NK-92 (cell line): ENCODE measurements around the gene ZDHHC1.

Experiments used
- DNase-seq: peaks from one replicate; lab custom pipeline; 2025; ENCODE audit not compliant: unreplicated experiment; lab: John Stamatoyannopoulos, UW

ZDHHC1 gene, protein sequence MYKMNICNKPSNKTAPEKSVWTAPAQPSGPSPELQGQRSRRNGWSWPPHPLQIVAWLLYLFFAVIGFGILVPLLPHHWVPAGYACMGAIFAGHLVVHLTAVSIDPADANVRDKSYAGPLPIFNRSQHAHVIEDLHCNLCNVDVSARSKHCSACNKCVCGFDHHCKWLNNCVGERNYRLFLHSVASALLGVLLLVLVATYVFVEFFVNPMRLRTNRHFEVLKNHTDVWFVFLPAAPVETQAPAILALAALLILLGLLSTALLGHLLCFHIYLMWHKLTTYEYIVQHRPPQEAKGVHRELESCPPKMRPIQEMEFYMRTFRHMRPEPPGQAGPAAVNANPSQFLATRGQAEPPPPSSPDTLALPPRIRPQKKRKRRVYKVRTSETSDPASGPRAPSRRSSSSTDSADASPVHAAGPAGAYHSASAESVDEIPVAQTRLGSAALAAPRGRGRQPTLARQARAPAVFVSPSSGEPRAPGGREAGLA

DNA sequence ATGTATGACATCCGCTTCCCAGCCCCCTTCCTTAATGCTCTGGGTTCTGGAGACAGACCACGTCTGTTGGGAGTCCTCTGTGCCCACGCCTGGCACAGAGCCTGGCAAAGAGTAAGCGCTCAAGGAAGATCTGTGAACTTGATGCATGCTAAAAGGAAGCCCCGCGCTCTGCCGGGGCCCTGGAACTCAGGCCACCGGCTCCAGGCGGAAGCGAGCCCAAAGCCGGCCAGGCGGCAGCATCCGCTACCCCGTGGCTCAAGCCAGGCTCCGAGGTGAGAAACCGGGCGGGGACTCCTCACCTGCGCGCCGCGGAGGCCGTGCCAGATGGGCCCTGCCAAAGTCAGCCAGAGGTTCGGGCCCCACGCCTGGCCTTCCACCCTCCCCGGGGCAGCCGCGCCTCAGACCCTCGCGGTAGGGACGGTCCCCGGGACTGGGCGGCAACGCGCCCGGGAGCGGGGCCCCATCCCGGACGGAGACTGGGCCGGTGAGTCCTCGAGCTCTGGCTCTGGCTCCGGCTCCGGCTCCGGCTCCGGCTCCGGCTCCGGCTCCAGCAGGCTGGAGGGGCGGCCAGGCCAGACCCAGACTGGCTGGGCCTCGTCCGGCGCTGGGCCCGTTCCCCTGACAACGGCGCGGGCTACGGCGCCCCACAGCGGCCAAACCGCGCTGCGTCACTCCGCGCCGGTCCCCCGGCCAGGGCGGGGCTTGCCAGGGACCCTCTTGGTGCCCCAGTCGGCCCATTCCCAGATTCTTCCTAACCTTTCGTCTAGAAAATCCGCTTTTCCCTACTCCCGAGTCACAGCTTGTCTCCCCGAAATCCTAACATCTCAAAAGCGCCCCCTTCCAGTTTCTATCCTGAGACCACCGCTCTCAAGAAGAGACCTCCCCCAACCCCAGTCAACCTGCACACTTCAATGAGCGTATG lies at the start of gene ZDHHC1:
TSS of gene ZDHHC1 (minus strand) at position 606 of the 922 bp plus-strand sequence. CDS start 8,702 bp downstream, outside the sequence.
- DNase-seq, result no peak

DNA sequence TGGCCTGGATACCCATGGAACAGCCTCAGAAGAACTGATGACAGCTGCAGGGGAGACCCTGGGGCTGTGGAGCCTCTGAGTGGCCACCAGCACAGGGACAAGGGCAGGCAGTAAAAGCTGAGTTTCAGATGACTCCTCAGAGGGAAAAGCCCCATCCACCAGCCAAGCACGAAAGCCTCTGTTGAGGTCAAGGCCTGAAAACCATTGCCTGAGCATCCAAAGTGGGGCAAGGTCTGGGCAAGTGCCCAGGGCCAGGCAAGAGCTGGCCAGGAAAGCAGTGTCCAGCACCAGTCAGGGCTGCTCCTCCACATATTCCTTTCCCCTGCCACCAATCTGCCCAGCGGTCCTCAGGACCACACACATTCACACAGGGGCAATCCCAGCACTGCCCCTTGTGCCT lies 48.3 kb upstream of the ZDHHC1 start:
- DNase-seq, result no peak

- DNase-seq, result no peak
These were observed 47.4 kb upstream of the ZDHHC1 start for GRCh38 chr16:67463691-67464090.

DNA sequence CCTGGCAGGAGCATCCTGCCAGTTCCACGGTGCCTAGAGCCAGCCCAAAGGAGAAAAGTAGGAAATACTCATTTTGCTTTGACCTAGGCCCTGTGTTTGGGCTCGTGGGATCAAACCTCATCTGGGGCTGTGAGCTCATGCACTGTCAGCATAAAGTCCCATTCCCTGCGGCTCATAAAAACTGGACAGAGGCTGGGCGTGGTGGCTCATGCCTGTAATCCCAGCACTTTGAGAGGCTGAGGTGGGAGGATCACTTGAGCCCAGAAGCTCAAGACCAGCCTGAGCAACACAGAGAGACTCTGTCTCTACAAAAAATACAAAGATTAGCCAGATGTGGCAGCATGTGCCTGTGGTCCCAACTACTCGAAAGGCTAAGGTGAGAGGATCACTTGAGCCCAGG lies 46.8 kb upstream of the ZDHHC1 start:
- no peak for DNase-seq

- DNase-seq, result no peak
These were observed 46.0 kb upstream of the ZDHHC1 start for GRCh38 chr16:67462279-67462655.

DNA sequence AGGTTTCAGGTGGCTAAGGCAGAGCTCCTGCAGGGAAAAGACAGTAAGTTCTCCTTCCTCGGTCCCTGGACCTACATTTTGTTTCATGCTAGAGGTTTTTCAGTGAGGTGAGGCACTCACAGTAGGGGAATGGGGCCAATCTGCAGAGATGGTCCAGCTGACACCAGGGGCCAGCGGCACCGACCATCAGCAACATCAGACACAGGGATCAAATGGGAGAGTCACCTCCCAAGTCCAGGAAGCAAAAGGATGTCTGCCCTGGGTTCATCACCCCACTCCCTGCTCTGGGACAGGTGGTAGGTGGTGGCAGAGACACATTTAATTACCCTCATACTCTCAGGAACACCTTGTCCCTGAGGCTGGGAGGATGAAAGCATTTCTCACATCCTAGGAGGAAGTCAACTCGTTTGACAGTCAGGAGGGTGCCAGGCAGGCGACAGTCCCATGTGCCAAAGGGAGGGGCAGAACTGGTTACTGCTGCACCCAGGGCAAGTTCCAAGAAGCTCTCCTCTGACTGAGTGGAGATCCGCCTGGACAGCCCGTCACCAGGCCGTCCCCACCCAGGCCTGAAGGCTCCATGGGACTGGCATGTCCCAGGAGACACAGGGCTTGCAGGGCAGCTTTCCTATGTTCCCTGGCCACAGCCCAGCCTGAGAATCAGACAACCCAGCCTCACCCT lies 45.5 kb upstream of the ZDHHC1 start:
- DNase-seq, result no peak

- DNase-seq, result no peak
These were observed 44.7 kb upstream of the ZDHHC1 start for GRCh38 chr16:67460961-67461360.

- no peak for DNase-seq
These were observed 43.9 kb upstream of the ZDHHC1 start for GRCh38 chr16:67460168-67460567.

- DNase-seq, result no peak
These were observed 43.5 kb upstream of the ZDHHC1 start for GRCh38 chr16:67459861-67460150.

DNA sequence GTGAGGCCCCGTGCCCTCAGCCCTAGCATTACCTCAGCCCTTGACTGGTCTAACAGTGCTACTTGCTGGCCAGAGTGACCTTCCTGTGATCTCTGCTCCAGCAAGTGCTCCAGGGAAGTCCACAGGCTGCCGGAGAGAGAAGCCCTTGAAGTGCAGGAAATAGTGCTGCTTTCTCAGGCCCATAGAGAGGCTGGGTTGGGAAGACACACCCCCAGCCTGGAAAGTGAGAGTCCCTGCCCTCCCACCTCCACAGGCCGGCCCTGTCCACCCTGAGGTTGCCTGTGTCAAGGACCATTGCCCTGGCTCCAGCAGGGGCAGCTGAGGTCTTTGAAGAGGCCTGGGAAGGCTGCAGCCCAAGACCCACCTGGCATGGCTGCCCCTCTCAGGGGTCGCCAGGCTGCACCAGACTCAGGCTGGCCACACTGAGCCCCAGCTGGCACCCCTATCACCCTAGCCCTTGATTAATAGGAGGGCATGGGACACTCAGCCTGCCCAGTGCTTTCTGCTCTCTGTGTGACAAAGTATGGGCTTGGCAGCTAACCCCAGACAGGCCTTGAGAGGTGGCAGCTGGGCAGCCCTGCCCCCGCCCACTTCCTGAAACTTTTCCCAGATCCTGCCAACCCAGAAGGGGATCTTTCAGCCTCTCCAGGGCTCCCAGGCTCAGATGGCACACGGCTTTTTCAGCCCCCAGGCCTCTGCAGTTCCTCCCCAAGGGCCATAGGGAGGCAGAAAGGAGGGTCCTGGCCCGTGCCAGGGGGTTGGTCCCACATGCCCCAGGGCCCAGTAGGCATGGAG lies 43.0 kb upstream of the ZDHHC1 start:
- no peak for DNase-seq

DNA sequence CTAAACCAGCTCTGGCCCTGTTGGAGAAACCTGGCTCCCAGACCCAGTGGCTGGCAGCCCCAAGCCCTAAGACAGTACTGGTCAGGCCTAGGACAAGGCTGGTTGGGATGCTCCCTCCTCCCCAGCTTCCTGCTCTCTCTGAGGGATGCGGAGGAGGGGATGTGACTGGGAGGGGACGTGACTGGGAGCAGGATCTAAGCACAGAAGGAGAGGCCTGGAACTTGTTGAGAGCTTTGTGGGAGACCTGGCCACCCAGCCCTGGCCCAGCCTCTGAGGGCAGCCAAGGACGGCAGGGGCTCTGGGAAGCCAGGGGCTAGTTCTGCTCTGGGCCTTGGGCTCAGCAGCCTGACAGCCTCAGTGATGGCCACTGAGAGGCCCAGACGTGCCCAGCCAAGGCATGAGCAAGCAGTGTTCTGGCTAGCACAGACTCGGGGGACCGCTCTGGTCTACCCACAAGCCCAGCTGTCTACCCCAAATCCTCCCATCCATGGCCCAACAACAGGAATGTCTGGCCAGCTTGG lies 41.9 kb upstream of the ZDHHC1 start:
- DNase-seq, result no peak

- DNase-seq, result no peak
These were observed 41.3 kb upstream of the ZDHHC1 start for GRCh38 chr16:67457611-67458010.

GRCh38 chr16:67456391-67457081 lies 40.3 kb upstream of the ZDHHC1 start:
- no peak for DNase-seq

DNA sequence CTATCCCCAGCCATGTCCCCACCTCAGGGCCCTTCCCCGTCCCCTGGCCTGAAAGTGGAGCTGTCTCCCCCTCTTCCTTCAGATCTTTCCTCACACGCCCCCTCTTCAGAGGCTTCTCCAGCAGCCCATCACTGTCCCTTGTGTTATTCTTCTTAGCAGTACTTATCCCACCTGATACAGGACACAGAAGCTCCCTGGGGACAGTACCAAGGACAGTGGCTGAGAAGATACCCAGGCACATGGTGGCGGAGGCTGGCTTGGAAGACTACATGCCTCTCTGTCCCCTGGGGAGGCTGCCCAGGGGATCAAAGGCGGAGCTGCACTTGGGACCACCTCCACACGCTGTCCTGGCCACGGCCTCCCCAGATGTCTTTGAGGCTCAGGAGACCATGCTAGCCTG lies 38.6 kb upstream of the ZDHHC1 start:
- no peak for DNase-seq

DNA sequence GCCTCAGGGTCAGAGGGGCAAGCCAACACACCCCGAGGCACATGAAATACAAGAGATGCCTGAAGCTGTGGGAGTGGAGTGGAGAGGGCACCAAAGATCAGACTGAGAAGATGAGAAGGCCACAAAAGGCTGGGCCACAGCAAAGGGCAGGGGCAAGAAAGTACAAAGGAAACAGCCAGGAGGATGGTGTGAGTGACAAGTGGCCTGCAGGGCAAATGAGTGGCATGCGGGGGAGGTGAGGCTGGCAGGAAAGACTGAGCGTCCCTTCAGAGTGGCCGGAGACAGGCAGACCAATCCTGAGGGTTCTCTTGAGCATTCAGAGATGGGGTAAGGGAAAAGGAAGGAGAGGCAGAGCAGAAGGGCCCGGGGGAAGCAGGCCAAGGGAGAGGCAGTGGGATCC lies 37.8 kb upstream of the ZDHHC1 start:
- no peak for DNase-seq

DNA sequence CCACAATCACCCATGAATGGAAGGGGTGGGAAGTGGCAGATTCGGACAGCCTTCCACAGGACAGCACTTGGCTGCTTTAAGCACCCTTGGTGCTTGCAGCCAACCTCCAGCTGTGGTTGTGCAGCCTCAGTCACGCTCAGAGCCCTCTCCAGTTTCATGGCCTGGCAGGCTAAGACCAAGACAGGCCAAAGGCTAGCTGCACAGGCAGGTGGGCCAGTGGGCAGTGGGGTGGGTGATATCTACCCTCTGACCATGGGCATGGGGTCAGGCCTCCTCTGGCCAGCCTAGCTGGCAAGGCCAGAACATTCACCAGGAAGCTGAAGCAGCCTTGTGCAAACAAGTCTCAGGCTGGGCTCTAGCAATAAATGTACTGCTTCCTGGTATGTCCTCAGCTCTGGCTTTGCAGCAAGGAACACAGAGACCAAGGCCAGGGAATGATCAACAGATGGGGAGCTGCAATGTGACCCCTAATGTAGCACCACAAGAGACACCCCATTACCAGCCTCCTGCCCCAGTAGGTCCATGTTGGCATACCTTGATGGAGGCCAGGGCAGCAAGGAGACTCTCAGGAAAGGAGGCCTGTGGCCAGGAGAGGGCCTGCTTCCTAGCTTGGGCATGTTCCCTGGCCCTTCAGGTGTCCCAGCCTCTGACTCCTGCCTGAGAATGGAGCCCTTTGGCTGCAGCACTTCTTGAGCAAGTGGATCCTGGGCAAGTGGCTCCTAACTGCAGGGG lies 35.6 kb upstream of the ZDHHC1 start:
- no peak for DNase-seq

GRCh38 chr16:67451061-67451703 lies 34.9 kb upstream of the ZDHHC1 start:
- DNase-seq, result no peak

- no peak for DNase-seq
These were observed 33.5 kb upstream of the ZDHHC1 start for GRCh38 chr16:67449739-67450138.

DNA sequence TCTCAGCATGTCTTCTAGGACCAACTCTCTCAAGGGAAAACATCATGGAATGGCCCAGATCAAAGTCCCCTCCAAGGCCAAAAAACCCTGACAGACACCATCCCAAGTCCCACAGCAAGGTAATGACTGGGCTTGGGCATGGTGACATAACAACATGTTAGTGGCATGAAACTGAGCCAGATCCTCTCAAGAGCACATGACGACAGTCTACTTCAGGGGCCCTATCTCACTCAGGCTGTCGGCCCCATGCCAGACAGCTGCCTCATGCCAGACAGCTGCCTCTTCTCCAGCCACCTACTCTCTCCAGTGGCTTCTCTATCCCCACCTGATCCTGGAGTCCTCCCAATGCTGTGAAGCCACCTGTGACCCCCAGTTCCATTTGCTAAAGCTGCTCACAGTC lies 33.1 kb upstream of the ZDHHC1 start:
- no peak for DNase-seq
